Measurements from ENCODE around the gene SGSH.

- TF ChIP-seq, protein P1, sequence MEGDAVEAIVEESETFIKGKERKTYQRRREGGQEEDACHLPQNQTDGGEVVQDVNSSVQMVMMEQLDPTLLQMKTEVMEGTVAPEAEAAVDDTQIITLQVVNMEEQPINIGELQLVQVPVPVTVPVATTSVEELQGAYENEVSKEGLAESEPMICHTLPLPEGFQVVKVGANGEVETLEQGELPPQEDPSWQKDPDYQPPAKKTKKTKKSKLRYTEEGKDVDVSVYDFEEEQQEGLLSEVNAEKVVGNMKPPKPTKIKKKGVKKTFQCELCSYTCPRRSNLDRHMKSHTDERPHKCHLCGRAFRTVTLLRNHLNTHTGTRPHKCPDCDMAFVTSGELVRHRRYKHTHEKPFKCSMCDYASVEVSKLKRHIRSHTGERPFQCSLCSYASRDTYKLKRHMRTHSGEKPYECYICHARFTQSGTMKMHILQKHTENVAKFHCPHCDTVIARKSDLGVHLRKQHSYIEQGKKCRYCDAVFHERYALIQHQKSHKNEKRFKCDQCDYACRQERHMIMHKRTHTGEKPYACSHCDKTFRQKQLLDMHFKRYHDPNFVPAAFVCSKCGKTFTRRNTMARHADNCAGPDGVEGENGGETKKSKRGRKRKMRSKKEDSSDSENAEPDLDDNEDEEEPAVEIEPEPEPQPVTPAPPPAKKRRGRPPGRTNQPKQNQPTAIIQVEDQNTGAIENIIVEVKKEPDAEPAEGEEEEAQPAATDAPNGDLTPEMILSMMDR (tag by site-specific recombination; IDR thresholded peaks at IDR 0.05): no peak
- TF ChIP-seq ZNF311 (tag by site-specific recombination; IDR thresholded peaks at IDR 0.05; ENCODE audit: borderline replicate concordance) (no peak), ZNF221 (tag by site-specific recombination; IDR thresholded peaks at IDR 0.05; ENCODE audit: borderline replicate concordance) (no peak)
Measured at GRCh38 chr17:80210348-80211108, 9.6 kb downstream of the SGSH start.

Data from HEK293 (cell line).